Limb (tissue), 2 donors: Measurements from ENCODE around the gene ITPR3.

Source experiments
- DNase-seq, 2 donors: peaks; one replicate each; pipeline ENCODE4 v3.0.0-alpha.2; 2016; ENCODE audit errors: extremely low spot score in 2 of 2

Gene ITPR3

GRCh38 chr6:33716890-33717632 lies 95.9 kb downstream of the ITPR3 start:
- DNase-seq: no peak

- peak; percentile 59 to 62 for DNase-seq
These were observed 96.9 kb downstream of the ITPR3 start for GRCh38 chr6:33717934-33718455.

GRCh38 chr6:33718713-33719112 lies 97.6 kb downstream of the ITPR3 start:
- DNase-seq: no peak

GRCh38 chr6:33719326-33719987 lies 98.3 kb downstream of the ITPR3 start:
- DNase-seq: no peak

- no peak for DNase-seq
These were observed 99.9 kb downstream of the ITPR3 start for GRCh38 chr6:33720998-33721397.

GRCh38 chr6:33721508-33721907 lies 100.4 kb downstream of the ITPR3 start:
- DNase-seq: no peak

- no peak for DNase-seq
These were observed 101.0 kb downstream of the ITPR3 start for GRCh38 chr6:33722103-33722623.

GRCh38 chr6:33723371-33724085 lies 102.4 kb downstream of the ITPR3 start:
- DNase-seq: no peak

- no peak for DNase-seq
These were observed 103.2 kb downstream of the ITPR3 start for GRCh38 chr6:33724102-33725023.

GRCh38 chr6:33725222-33725621 lies 104.1 kb downstream of the ITPR3 start:
- no peak for DNase-seq

- no peak for DNase-seq
These were observed 105.0 kb downstream of the ITPR3 start for GRCh38 chr6:33725891-33726673.

GRCh38 chr6:33726696-33727095 lies 105.6 kb downstream of the ITPR3 start:
- DNase-seq: no peak

- no peak for DNase-seq
These were observed 106.0 kb downstream of the ITPR3 start for GRCh38 chr6:33727126-33727525.

GRCh38 chr6:33727932-33728331 lies 106.8 kb downstream of the ITPR3 start:
- no peak for DNase-seq

GRCh38 chr6:33728438-33728837 lies 107.3 kb downstream of the ITPR3 start:
- no peak for DNase-seq

- DNase-seq: no peak
These were observed 107.9 kb downstream of the ITPR3 start for GRCh38 chr6:33729059-33729458.

GRCh38 chr6:33730611-33731010 lies 109.5 kb downstream of the ITPR3 start:
- DNase-seq: no peak

GRCh38 chr6:33731035-33731434 lies 109.9 kb downstream of the ITPR3 start:
- no peak for DNase-seq

- no peak for DNase-seq
These were observed 110.7 kb downstream of the ITPR3 start for GRCh38 chr6:33731751-33732282.

- no peak for DNase-seq
These were observed 111.3 kb downstream of the ITPR3 start for GRCh38 chr6:33732385-33732784.
